Eye (tissue), 1 donor: ENCODE measurements around the gene CDH1.

Experiments used
- DNase-seq: peaks from one replicate; pipeline ENCODE4 v3.0.0-alpha.2; 2015

The CDH1 gene

DNA sequence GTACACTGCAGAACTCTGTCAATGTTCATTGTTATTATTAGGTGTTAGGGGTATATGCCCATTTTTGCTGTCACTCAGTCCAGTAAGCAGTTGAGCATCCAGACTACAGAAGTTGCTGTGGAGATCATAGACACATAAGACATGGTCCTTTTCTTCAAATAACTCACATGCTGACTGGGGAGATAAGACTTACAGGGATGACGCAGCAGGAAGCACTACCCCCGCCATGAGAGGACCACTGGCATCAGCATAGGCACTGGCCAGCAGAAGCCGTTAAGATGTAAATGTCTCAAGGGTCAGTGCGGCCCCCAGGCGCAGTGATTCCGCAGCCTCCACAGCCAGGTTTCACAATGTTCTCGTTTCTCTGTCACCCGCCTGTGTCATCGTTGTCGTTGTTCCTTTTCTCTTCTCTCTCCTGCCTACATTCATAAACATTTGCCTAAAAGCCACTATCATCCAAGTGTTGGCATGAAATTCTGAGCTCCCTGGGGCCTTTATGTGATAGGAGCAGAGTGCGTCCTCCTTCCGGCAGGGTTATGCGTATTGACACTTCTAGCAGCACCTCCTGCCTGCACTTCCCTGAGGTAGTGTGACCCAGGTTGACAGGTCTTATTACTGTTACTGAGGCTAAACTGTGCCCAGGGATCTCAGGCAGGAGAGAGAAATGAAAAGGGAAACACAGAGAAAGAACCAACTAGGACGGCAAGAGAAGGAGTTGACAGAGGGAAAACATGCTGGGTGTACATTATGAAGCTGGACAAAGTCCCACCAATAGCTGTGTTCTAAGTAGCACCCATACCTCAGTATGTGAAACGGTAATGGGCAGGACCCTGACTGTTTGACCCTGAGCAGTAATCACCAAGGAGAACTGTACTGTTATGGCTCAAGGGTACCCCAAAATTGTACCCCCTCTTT lies 124.1 kb downstream of the CDH1 start:
- peak; percentile 61 for DNase-seq

GRCh38 chr16:68866933-68867332 lies 129.8 kb downstream of the CDH1 start:
- DNase-seq, result no peak

- DNase-seq, result no peak
These were observed 132.5 kb downstream of the CDH1 start for GRCh38 chr16:68869492-68870088.

GRCh38 chr16:68873635-68874471 lies 136.8 kb downstream of the CDH1 start:
- peak; percentile 10 for DNase-seq

DNA sequence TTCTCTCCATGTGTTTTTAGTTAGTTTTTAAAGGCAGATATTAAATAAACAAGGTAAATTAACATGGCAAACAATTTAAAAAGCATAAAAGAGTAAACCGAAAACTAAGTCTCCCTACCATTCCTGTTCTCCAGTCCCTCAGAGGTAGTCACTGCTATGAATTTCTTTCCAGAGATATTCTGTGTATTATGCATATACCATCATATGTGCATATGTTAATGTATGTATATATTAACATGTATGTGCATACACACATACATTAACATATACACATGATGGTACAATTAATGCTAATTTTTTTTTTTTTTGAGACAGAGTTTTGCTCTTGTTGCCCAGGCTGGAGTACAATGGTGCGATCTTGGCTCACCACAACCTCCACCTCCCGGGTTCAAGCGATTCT lies 138.8 kb downstream of the CDH1 start:
- no peak for DNase-seq

- no peak for DNase-seq
These were observed 146.6 kb downstream of the CDH1 start for GRCh38 chr16:68883685-68884084.

GRCh38 chr16:68884401-68884800 lies 147.3 kb downstream of the CDH1 start:
- no peak for DNase-seq
